Transverse colon (tissue), 4 donors: ENCODE data around the gene MANBA. TPM values are rescaled to one million over a fixed set of nuclear protein-coding genes. Genes with fewer than 3 reads are reported as not detected.

Experiments
- DNase-seq: peaks from one replicate; pipeline ENCODE4 v3.0.0-alpha.2; 2019
- H3K27ac ChIP-seq, 4 donors: fragments of 200-600 bp; sonication (generic); 2 replicates each; pipeline ENCODE4 v1.5.1; 2016 to 2018; ENCODE audit warnings: inconsistent platforms in 4 of 4
- H3K27me3 ChIP-seq: fragments of 200-600 bp; sonication (generic); 2 replicates; pipeline ENCODE4 v1.5.1; 2017; ENCODE audit warnings: inconsistent platforms
- H3K36me3 ChIP-seq, 4 donors: fragments of 200-600 bp; sonication (generic); 2 replicates each; pipeline ENCODE4 v1.5.1; 2017 to 2019; ENCODE audit warnings: inconsistent platforms in 4 of 4
- H3K4me1 ChIP-seq, 4 donors: fragments of 200-600 bp; sonication (generic); 2 replicates each; pipeline ENCODE4 v1.5.1; 2017 to 2020; ENCODE audit warnings: inconsistent platforms in 4 of 4
- H3K4me3 ChIP-seq, 4 donors: fragments of 200-600 bp; sonication (generic); 1 replicate in 1 of 4; 2 replicates in 3 of 4; pipeline versions ENCODE4 v1.5.1 to v1.6.1; 2017 to 2019; ENCODE audit warnings: inconsistent platforms in 4 of 4
- H3K9me3 ChIP-seq, 2 donors: fragments of 200-600 bp; sonication (generic); 2 replicates each; pipeline ENCODE4 v1.5.1; 2017 to 2019; ENCODE audit warnings: inconsistent platforms in 2 of 2
- EP300 ChIP-seq: sonication (generic); formaldehyde crosslinking; IDR thresholded peaks from one replicate; pipeline ENCODE4 v1.6.1; 2017; ENCODE audit warnings: antibody characterized with exemption, low read depth
- POLR2A ChIP-seq: fragments of 450-650 bp; IDR thresholded peaks from one replicate; pipeline ENCODE4 v1.6.1; 2016; ENCODE audit warnings: antibody characterized with exemption, mild to moderate bottlenecking, moderate library complexity
- POLR2AphosphoS5 ChIP-seq, 3 donors: sonication (generic); formaldehyde crosslinking; IDR thresholded peaks; one replicate each; pipeline ENCODE4 v1.6.1; 2016; ENCODE audit warnings: antibody characterized with exemption in 3 of 3
- WGBS, 2 donors: methylation state at CpG; one replicate each; pipeline ENCODE4 v1.1.5; 2018; ENCODE audit warnings: low coverage in 1 of 2; 5-methylcytosine and 5-hydroxymethylcytosine counted together
- in situ Hi-C, 4 donors: fragments of 200-750 bp; cut with MboI; loops; one replicate each; pipeline versions ENCODE4 v1.15.0 to v1.15.1; 2017; ENCODE audit warnings: low sequenced_read_pairs in 3 of 4, low pct_ligation_motif_present in 1 of 4, low pct_unique_long_range_greater_than_20kb in 1 of 4
- intact Hi-C: fragments of 100-400 bp; cut with DNase I; formaldehyde crosslinking; loops from one replicate; pipeline ENCODE4 v1.15.1; 2023; ENCODE audit warnings: low total_unique reads
- total RNA-seq, 4 donors: library from RNA; depleted of rRNA; stranded (reverse); fragments of >200 nt; gene quantifications; one replicate each; pipeline ENCODE4 v1.1.0, GENCODE V29; 2016
- TF ChIP-seq, protein P1 (sequence below), 5 experiments: fragments of 200-600 bp in 3 of 5; fragments of 450-650 bp in 2 of 5; sonication (generic) in 3 of 5; IDR thresholded peaks; 1 replicate in 2 of 5; 2 replicates in 3 of 5; pipeline ENCODE4 v1.5.1; 2016 to 2017; ENCODE audit warnings: antibody characterized with exemption in 5 of 5, inconsistent platforms in 3 of 5, mild to moderate bottlenecking in 2 of 5, moderate library complexity in 1 of 5

MANBA gene
- total RNA-seq: 100 to 1,000 TPM in 1 of 4 donors, 10 to 100 TPM in 2, 1 to 10 TPM in 1; 7.5 to 110 (median 27.9) TPM

DNA sequence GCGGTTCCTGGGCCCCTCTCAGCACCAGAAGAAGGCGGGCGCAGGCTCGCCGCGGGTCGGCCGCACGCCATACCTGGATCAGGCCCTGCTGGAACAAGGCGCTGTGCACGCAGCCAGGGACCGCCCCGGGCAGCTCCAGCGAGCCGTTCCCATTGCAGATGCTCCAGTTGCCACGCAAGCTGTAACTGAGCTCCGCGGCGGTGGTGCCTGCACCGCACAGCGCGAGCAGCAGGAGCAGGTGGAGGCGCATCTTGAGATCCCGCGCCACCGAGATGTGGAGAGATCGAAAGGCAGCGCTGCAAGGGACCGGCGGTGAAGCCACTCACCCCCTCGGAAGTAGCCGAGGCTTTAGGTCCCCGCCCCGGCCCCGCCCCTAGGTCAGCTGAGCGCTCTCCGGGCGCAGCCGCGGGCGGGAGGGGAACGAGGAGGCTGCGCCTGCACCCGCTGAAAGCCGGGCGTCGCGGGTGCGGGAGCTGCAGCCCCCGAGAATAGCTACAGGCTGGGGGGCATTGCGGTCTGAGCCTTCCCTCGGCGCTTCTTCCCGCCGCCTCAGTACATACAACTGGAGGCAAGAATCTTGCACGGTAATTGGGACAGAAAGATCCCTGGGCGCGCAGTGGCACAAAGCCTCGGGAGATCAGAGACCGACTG lies at the start of gene MANBA:
Gene MANBA, minus strand, starts transcription at position 324 of the 651 bp plus-strand sequence. Its CDS starts 74 bp downstream, at position 250.
- H3K27me3 ChIP-seq: no peaks in the 10 kb centered on the region
- intact Hi-C loops (no loop called here), in situ Hi-C loops (no loop called here)

DNA sequence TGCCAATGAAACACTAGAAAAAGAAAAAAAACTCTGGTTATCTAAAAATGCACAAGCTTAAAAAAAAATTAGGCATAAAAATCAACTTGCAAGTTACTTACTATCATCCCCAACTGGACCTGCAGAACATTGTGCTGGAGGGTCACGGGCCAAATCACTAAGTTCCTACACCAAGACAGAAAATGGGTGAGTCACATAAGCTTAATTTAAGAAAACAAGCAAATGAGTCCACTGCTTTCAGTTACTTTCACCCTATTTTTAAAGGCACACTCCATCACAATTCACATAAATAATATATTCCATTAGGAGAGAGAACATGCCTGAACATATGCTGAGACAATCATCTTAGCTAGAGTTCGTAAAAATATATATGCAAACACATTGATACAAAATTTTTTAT lies 48.9 kb upstream of the MANBA start:
- DNase-seq: no peak
- no peak for TF ChIP-seq POLR2AphosphoS5 (IDR thresholded peaks at IDR 0.05)
- no peaks in the 10 kb centered on the region for H3K9me3 ChIP-seq
- WGBS, 2 donors: 87 to 100% methylated on average over 2 of the region's 2 CpGs
- H3K27ac ChIP-seq: no peak overlapping the region
- no peak overlapping the region for H3K4me3 ChIP-seq
- intact Hi-C loops: no loop called here
- peaks cover 12 to 63% (median 16%) of the 10 kb centered on the region in 4 donors for H3K4me1 ChIP-seq
- in situ Hi-C loops: no loop called here
- peaks cover 0 to 28% (median 2%) of the 10 kb centered on the region in 4 donors for H3K36me3 ChIP-seq
- no peaks in the 10 kb centered on the region for H3K27me3 ChIP-seq

More for the DNA sequence above, at the start of gene MANBA:
- 0% methylated on average over 17 of the region's 60 CpGs; no CpG with 5 or more reads in 1 of the 2 donors for WGBS, 2 donors
- Histone ChIP-seq H3K4me3 (peak within 1 kb of the TSS; percentile 67 to 95 (median 75)), H3K36me3 (no peaks in the 10 kb centered on the region), H3K9me3 (no peaks in the 10 kb centered on the region), H3K4me1 (peaks cover 0 to 11% (median 6%) of the 10 kb centered on the region in 4 donors), H3K27ac (peak within 1 kb of the TSS; percentile 84 to 92 (median 88))
- TF ChIP-seq POLR2AphosphoS5 (IDR thresholded peaks at IDR 0.05): peak; percentile 79 to 90 (median 80)
- TF ChIP-seq EP300: no peak
- TF ChIP-seq POLR2A: peak; percentile 74
- peak; percentile 90 for DNase-seq

DNA sequence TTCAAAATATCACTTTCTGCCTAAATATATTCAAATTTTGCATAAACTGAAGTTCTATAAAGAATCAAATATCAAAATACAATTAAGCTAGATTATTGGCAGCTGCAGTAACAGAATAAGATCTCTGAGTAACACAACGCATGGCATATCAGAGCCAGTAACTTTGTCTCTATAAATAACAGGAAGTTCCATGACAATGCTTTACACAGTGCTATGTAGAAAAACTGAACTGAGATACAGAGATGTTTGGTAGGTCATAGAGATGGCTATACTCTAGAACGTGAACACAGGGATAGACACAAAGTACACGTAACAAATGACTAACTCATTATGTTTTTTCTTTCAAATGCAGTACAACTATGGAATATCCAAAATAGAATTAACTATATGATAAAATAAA lies 48.4 kb upstream of the MANBA start:
- DNase-seq: no peak
- TF ChIP-seq, protein P1, sequence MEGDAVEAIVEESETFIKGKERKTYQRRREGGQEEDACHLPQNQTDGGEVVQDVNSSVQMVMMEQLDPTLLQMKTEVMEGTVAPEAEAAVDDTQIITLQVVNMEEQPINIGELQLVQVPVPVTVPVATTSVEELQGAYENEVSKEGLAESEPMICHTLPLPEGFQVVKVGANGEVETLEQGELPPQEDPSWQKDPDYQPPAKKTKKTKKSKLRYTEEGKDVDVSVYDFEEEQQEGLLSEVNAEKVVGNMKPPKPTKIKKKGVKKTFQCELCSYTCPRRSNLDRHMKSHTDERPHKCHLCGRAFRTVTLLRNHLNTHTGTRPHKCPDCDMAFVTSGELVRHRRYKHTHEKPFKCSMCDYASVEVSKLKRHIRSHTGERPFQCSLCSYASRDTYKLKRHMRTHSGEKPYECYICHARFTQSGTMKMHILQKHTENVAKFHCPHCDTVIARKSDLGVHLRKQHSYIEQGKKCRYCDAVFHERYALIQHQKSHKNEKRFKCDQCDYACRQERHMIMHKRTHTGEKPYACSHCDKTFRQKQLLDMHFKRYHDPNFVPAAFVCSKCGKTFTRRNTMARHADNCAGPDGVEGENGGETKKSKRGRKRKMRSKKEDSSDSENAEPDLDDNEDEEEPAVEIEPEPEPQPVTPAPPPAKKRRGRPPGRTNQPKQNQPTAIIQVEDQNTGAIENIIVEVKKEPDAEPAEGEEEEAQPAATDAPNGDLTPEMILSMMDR (IDR thresholded peaks at IDR 0.05): no peak
- no peak for TF ChIP-seq POLR2AphosphoS5 (IDR thresholded peaks at IDR 0.05)
- no peak for TF ChIP-seq EP300
- TF ChIP-seq POLR2A: no peak
- Histone ChIP-seq H3K27me3 (no peaks in the 10 kb centered on the region), H3K4me3 (no peak overlapping the region), H3K4me1 (peaks cover 9 to 63% (median 16%) of the 10 kb centered on the region in 4 donors), H3K27ac (no peak overlapping the region), H3K9me3 (no peaks in the 10 kb centered on the region), H3K36me3 (peaks cover 0 to 30% (median 3%) of the 10 kb centered on the region in 4 donors)
- intact Hi-C loops (no loop called here), in situ Hi-C loops (no loop called here)
- 58 to 60% methylated on average over 3 of the region's 3 CpGs for WGBS, 2 donors

DNA sequence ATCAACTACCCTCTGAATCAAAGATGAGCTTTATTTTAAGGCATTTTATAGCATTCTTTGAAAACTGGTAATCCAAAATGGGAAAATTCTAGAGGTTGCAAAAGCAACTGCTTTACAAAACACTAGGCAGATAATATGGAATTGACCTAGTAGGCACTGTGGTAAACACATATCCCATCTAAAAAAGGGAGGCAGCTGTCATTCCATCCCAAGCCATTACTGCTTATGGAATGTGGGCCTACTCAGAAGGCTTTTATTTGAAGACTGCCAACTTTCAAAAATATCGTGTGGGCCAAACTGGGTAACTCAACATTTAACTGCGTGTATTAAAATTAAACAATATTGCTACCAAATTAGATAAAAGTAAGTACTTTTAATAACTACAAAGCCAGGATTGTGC lies 47.2 kb upstream of the MANBA start:
- no peaks in the 10 kb centered on the region for H3K27me3 ChIP-seq
- no peak overlapping the region for H3K27ac ChIP-seq
- 76 to 80% methylated on average over 2 of the region's 2 CpGs for WGBS, 2 donors
- TF ChIP-seq, protein P1 (IDR thresholded peaks at IDR 0.05): no peak
- no peak for DNase-seq
- no peak overlapping the region for H3K4me3 ChIP-seq
- in situ Hi-C loops: no loop called here
- intact Hi-C loops: no loop called here
- no peaks in the 10 kb centered on the region for H3K9me3 ChIP-seq
- H3K36me3 ChIP-seq: peaks cover 0 to 32% (median 4%) of the 10 kb centered on the region in 4 donors
- peaks cover 6 to 55% (median 12%) of the 10 kb centered on the region in 4 donors for H3K4me1 ChIP-seq

DNA sequence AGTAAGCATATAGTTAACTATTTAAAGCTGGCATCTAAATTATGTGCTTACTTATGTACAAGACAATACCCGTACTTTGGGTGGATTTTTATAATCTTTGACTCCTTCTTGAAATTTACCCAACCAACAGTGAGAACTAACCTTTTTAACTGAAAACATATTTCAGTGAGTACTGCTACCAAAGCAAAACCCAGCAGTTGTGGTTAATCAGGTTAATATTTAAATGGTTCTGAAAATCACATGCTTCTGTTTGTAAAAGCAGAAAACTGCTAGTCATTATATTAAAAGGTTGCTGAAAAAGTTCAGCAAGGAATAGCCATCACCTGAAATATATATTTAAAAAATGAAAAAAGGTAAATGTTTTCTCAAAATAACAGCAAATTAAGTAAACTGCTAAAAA lies 46.6 kb upstream of the MANBA start:
- DNase-seq: no peak
- Histone ChIP-seq H3K9me3 (no peaks in the 10 kb centered on the region), H3K36me3 (peaks cover 0 to 32% (median 5%) of the 10 kb centered on the region in 4 donors), H3K4me1 (peaks cover 6 to 49% (median 9%) of the 10 kb centered on the region in 4 donors), H3K27ac (no peak overlapping the region), H3K27me3 (no peaks in the 10 kb centered on the region), H3K4me3 (no peak overlapping the region)
- WGBS, 2 donors: 50 to 72% methylated on average over 1 of the region's 1 CpG
- TF ChIP-seq POLR2A: no peak
- intact Hi-C loops (no loop called here), in situ Hi-C loops (no loop called here)
